ENCODE results near the gene RHOG.

- TF ChIP-seq POLR2A (IDR thresholded peaks at IDR 0.05) (no peak), CTCF (IDR thresholded peaks at IDR 0.05) (no peak)
Observed at GRCh38 chr11:3843326-3843725, 2.6 kb upstream of the RHOG start.
